ENCODE data around the gene MMP14. TPM values are rescaled to one million over a fixed set of nuclear protein-coding genes. Genes with fewer than 3 reads are reported as not detected.

MMP14 gene
- total and polyA plus RNA-seq, 2 donors = 21.2 to 69.5 TPM

DNA sequence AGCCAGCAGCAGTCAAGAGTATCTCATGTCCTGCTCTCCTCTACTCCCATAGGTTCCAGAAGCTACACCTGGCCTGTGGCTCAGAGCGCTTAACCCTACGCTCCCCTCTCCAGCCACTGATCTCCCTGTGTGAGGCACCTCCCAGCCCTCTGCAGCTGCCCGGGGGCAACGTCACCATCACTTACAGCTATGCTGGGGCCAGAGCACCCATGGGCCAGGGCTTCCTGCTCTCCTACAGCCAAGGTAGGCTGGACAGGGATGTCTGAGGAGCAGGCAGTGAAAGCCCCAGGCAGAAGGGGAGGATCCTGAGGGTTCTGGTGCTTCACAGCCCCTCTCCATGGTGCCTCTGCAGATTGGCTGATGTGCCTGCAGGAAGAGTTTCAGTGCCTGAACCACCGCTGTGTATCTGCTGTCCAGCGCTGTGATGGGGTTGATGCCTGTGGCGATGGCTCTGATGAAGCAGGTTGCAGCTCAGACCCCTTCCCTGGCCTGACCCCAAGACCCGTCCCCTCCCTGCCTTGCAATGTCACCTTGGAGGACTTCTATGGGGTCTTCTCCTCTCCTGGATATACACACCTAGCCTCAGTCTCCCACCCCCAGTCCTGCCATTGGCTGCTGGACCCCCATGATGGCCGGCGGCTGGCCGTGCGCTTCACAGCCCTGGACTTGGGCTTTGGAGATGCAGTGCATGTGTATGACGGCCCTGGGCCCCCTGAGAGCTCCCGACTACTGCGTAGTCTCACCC is 38.8 kb downstream of the MMP14 start:
- peaks cover 50 to 54% of the 10 kb centered on the region in 2 donors for H3K36me3 ChIP-seq (ENCODE audit: control insufficient read depth in 2 of 2, insufficient read depth in 2 of 2, low read length in 1 of 2)
- H3K27ac ChIP-seq (ENCODE audit: low read depth in 1 of 2, low read length in 1 of 2) = no peak overlapping the region
- no peak overlapping the region for H3K4me3 ChIP-seq (ENCODE audit: low read length in 2 of 2)
- no peaks in the 10 kb centered on the region for H3K27me3 ChIP-seq (ENCODE audit: control insufficient read depth in 2 of 2, insufficient read depth in 1 of 2, low read length in 1 of 2)
- no peak for DNase-seq (ENCODE audit: low read depth in 6 of 9, low spot score in 9 of 9)
- H3K4me1 ChIP-seq (ENCODE audit: control insufficient read depth in 2 of 2, insufficient read depth in 2 of 2, low read length in 2 of 2) = peaks cover 5 to 12% of the 10 kb centered on the region in 2 donors
- H3K9me3 ChIP-seq (ENCODE audit: control insufficient read depth in 2 of 2, insufficient read depth in 1 of 2, low read length in 1 of 2) = no peaks in the 10 kb centered on the region
- WGBS = over 99% methylated on average over 15 of the region's 15 CpGs

- no peak overlapping the region for H3K4me3 ChIP-seq (ENCODE audit: low read length in 2 of 2)
- H3K27ac ChIP-seq (ENCODE audit: low read depth in 1 of 2, low read length in 1 of 2) = no peak overlapping the region
- WGBS = 99% methylated on average over 20 of the region's 20 CpGs
- no peaks in the 10 kb centered on the region for H3K9me3 ChIP-seq (ENCODE audit: control insufficient read depth in 2 of 2, insufficient read depth in 1 of 2, low read length in 1 of 2)
- no peak for DNase-seq (ENCODE audit: low read depth in 6 of 9, low spot score in 9 of 9)
- no peaks in the 10 kb centered on the region for H3K27me3 ChIP-seq (ENCODE audit: control insufficient read depth in 2 of 2, insufficient read depth in 1 of 2, low read length in 1 of 2)
- H3K36me3 ChIP-seq (ENCODE audit: control insufficient read depth in 2 of 2, insufficient read depth in 2 of 2, low read length in 1 of 2) = peaks cover 50 to 54% of the 10 kb centered on the region in 2 donors
- H3K4me1 ChIP-seq (ENCODE audit: control insufficient read depth in 2 of 2, insufficient read depth in 2 of 2, low read length in 2 of 2) = peaks cover 5 to 8% of the 10 kb centered on the region in 2 donors
Measured at GRCh38 chr14:22875748-22876319, 39.4 kb downstream of the MMP14 start.

GRCh38 chr14:22877000-22877501 is 40.7 kb downstream of the MMP14 start:
- Histone ChIP-seq H3K27me3 (ENCODE audit: control insufficient read depth in 2 of 2, insufficient read depth in 1 of 2, low read length in 1 of 2) (peaks cover 0 to 4% of the 10 kb centered on the region in 2 donors), H3K4me1 (ENCODE audit: control insufficient read depth in 2 of 2, insufficient read depth in 2 of 2, low read length in 2 of 2) (peaks cover 5 to 10% of the 10 kb centered on the region in 2 donors), H3K36me3 (ENCODE audit: control insufficient read depth in 2 of 2, insufficient read depth in 2 of 2, low read length in 1 of 2) (peaks cover 50 to 54% of the 10 kb centered on the region in 2 donors), H3K4me3 (ENCODE audit: low read length in 2 of 2) (no peak overlapping the region), H3K9me3 (ENCODE audit: control insufficient read depth in 2 of 2, insufficient read depth in 1 of 2, low read length in 1 of 2) (no peaks in the 10 kb centered on the region), H3K27ac (ENCODE audit: low read depth in 1 of 2, low read length in 1 of 2) (no peak overlapping the region)
- 99% methylated on average over 22 of the region's 22 CpGs for WGBS
- DNase-seq (ENCODE audit: low read depth in 6 of 9, low spot score in 9 of 9) = no peak

DNA sequence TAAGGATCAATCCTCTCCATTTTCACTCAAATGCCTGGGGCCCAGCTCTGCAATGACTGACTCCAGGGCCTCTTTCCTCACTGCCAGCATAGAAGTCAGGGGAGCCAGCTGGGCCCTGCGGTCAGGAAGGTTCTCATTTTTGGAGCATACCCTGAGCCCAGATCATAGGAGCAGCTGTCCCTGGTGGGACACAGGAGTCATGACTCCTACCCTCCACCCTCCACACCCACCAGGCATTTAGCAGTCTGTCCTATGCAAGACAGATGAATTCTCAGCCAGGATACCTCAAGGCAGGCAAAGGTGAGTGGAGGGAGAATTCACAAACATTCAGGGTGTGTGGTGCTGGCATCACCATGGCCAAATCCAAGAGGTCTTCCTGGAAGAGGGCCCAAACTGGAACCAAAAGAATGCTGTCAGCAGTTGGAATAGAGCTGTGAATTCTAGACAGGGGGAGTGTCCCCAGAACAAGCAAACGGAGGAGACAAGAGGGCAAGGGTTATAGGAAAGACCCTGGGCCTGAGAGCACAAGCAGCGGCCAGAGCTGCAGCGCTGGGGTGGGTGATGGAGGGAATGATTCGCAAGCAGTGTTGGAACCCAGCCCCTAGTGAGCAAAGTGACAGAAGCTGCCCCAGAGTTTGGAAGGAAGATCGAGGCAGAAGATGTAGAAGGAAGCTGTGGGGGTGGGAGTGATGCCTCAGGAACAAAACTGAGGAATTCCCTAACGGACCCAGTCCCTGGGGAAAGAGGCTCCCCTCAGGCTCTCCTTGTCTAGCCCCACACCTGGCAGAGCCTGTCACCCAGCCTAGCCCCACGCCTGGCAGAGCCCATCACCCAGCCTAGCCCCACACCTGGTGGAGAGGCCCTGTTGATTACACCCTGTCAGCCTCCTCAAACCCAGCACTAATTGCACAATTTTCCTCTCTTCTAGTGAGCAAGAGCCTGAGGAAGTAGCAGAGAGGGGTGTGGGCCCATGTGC is 42.2 kb downstream of the MMP14 start:
- 96% methylated on average over 8 of the region's 8 CpGs for WGBS
- no peaks in the 10 kb centered on the region for H3K9me3 ChIP-seq (ENCODE audit: control insufficient read depth in 2 of 2, insufficient read depth in 1 of 2, low read length in 1 of 2)
- DNase-seq (ENCODE audit: low read depth in 6 of 9, low spot score in 9 of 9) = no peak
- peaks cover 0 to 15% of the 10 kb centered on the region in 2 donors for H3K4me1 ChIP-seq (ENCODE audit: control insufficient read depth in 2 of 2, insufficient read depth in 2 of 2, low read length in 2 of 2)
- no peak overlapping the region for H3K4me3 ChIP-seq (ENCODE audit: low read length in 2 of 2)
- H3K36me3 ChIP-seq (ENCODE audit: control insufficient read depth in 2 of 2, insufficient read depth in 2 of 2, low read length in 1 of 2) = peaks cover 49 to 50% of the 10 kb centered on the region in 2 donors
- peaks cover 0 to 17% of the 10 kb centered on the region in 2 donors for H3K27me3 ChIP-seq (ENCODE audit: control insufficient read depth in 2 of 2, insufficient read depth in 1 of 2, low read length in 1 of 2)
- no peak overlapping the region for H3K27ac ChIP-seq (ENCODE audit: low read depth in 1 of 2, low read length in 1 of 2)

- WGBS = 52% methylated on average over 7 of the region's 7 CpGs
- no peak for DNase-seq (ENCODE audit: low read depth in 6 of 9, low spot score in 9 of 9)
- Histone ChIP-seq H3K27me3 (ENCODE audit: control insufficient read depth in 2 of 2, insufficient read depth in 1 of 2, low read length in 1 of 2) (peaks cover 3 to 50% of the 10 kb centered on the region in 2 donors), H3K4me1 (ENCODE audit: control insufficient read depth in 2 of 2, insufficient read depth in 2 of 2, low read length in 2 of 2) (peaks cover 6 to 35% of the 10 kb centered on the region in 2 donors), H3K36me3 (ENCODE audit: control insufficient read depth in 2 of 2, insufficient read depth in 2 of 2, low read length in 1 of 2) (peaks cover 16 to 18% of the 10 kb centered on the region in 2 donors), H3K27ac (ENCODE audit: low read depth in 1 of 2, low read length in 1 of 2) (no peak overlapping the region), H3K4me3 (ENCODE audit: low read length in 2 of 2) (no peak overlapping the region), H3K9me3 (ENCODE audit: control insufficient read depth in 2 of 2, insufficient read depth in 1 of 2, low read length in 1 of 2) (no peaks in the 10 kb centered on the region)
Measured at GRCh38 chr14:22882064-22882463, 45.7 kb downstream of the MMP14 start.

DNA sequence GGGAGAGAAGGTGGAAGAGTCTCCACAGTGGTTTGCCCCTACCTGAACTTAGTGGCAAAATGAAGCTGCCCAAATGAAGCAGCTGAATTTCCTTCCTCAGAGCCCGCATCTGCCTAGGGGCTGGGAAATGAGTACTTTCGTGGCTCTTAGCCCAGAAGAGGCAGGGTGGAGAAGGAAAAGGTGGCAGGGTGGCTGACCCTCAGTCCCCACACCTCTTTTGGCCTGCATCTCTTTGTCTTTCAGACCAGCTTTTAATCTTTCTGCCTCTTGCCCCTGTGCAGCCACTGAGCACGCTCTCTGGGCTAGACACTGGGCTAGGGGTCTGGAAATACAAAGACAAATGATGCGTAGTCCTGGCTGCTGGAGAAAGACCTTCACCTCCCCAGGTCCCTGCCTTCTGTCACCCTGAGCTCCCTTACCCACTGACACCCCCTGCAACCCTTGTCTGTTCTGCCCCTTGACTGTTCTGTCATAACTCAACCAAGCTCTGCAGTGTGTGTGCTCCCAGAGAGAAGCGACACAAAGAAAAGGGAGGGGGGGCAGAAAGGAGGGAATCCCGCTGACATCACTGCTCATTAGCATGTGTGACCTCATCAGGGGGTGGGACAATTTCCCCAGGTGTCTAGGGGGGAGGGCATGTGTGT is 46.3 kb downstream of the MMP14 start:
- DNase-seq (ENCODE audit: low read depth in 6 of 9, low spot score in 9 of 9) = peak in 5 of 9 donors; percentile 32 to 73 (median 49)
- peaks cover 10 to 12% of the 10 kb centered on the region in 2 donors for H3K36me3 ChIP-seq (ENCODE audit: control insufficient read depth in 2 of 2, insufficient read depth in 2 of 2, low read length in 1 of 2)
- no peak overlapping the region for H3K4me3 ChIP-seq (ENCODE audit: low read length in 2 of 2)
- H3K27ac ChIP-seq (ENCODE audit: low read depth in 1 of 2, low read length in 1 of 2) = no peak overlapping the region
- H3K27me3 ChIP-seq (ENCODE audit: control insufficient read depth in 2 of 2, insufficient read depth in 1 of 2, low read length in 1 of 2) = peaks cover 3 to 56% of the 10 kb centered on the region in 2 donors
- WGBS = 53% methylated on average over 6 of the region's 6 CpGs
- H3K4me1 ChIP-seq (ENCODE audit: control insufficient read depth in 2 of 2, insufficient read depth in 2 of 2, low read length in 2 of 2) = peaks cover 12 to 41% of the 10 kb centered on the region in 2 donors
- H3K9me3 ChIP-seq (ENCODE audit: control insufficient read depth in 2 of 2, insufficient read depth in 1 of 2, low read length in 1 of 2) = no peaks in the 10 kb centered on the region

DNA sequence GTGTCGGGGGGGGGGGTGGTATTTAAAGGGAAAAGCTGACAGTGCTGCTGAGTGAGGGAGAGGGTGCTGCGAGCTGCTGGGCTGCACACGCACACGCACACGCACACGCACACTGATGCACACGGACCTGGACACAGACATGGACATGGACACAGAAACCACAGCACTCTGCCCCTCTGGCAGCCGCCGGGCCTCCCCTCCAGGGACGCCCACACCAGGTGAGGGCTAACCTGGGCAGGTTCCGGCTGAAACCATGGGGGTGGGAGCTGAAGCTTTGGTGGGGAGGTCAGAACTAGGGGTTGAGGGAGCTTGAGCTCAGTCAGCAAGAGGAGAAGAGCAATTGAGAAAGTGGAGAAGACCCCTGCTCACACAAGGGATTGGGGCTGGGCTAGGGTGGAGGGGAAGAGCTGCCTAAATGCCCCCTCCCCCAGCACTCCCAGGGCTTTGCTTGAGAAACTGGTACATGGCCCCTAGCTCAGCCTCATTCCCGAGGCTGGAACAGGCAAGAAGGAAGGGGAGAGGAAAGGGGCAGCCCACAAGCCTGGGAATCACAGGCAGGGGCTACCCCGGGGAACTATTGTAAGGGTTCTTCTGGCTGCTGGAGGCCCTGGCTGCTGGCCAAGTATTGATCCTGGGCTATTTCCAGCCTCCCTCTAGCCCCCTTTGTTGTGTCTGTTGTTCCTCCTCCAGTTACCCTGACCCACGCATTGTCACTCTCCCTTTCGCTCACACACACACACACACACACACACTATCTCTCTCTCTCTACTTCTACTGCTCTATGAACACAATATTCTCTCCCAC is 47.0 kb downstream of the MMP14 start, which contains the start of gene REM2:
TSS of gene REM2 (plus strand) at position 50 of the 804 bp plus-strand sequence. CDS start at position 116, 66 bp downstream.
- Histone ChIP-seq H3K4me3 (ENCODE audit: low read length in 2 of 2) (no peak within 1 kb of the TSS), H3K36me3 (ENCODE audit: control insufficient read depth in 2 of 2, insufficient read depth in 2 of 2, low read length in 1 of 2) (peaks cover 3 to 4% of the 10 kb centered on the region in 2 donors), H3K27me3 (ENCODE audit: control insufficient read depth in 2 of 2, insufficient read depth in 1 of 2, low read length in 1 of 2) (peaks cover 3 to 62% of the 10 kb centered on the region in 2 donors), H3K27ac (ENCODE audit: low read depth in 1 of 2, low read length in 1 of 2) (no peak within 1 kb of the TSS), H3K4me1 (ENCODE audit: control insufficient read depth in 2 of 2, insufficient read depth in 2 of 2, low read length in 2 of 2) (peaks cover 16 to 49% of the 10 kb centered on the region in 2 donors), H3K9me3 (ENCODE audit: control insufficient read depth in 2 of 2, insufficient read depth in 1 of 2, low read length in 1 of 2) (no peaks in the 10 kb centered on the region)
- DNase-seq (ENCODE audit: low read depth in 6 of 9, low spot score in 9 of 9) = no peak
- WGBS = 80% methylated on average over 15 of the region's 15 CpGs

Data from thymus (tissue), 11 donors.